Neural progenitor cell (in vitro differentiated cells): Measurements from ENCODE around the gene TBC1D1.

Experiments
- CTCF ChIP-seq: fragments of 200-600 bp; sonication (generic); IDR thresholded peaks from 2 replicates; pipeline ENCODE4 v1.5.1; 2017; ENCODE audit warnings: antibody characterized with exemption, mild to moderate bottlenecking
- EZH2 ChIP-seq: fragments of 200-600 bp; sonication (generic); IDR thresholded peaks from 2 replicates; pipeline ENCODE4 v1.6.1; 2017; ENCODE audit warnings: antibody characterized with exemption, mild to moderate bottlenecking, moderate library complexity
- EZH2phosphoT487 ChIP-seq: fragments of 200-600 bp; sonication (generic); IDR thresholded peaks from 2 replicates; pipeline ENCODE4 v1.6.1; 2017; ENCODE audit warnings: antibody characterized with exemption

DNA sequence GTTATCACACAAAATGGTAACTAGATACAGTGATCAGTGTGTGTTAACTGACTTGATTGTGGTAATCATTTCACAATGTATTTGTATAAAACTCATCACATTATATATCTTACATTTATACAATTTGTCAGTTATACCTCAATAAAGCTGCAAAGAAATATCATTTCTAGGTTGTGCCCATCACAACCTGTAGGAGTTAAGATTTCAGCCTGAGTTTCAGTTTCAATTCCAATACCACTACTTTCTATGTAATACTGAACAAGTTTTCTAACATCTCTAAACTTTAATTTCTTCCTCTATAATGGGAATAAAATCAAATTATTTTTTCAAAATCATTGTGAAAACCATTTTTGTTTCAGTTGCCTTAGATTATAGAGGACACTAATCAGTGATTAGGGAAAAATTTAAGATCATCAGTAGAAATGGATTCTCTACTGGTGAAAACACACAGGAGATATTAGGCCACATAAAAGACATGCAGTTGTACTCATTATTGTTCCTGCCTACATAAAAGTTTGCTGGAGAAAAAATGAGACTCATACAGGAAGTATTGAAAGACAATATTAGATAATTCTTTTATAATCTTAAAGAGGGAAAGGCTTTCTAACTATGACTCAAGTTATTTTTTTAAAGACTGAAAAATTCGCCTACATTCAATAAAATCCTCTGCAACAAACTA lies 18.4 kb upstream of the TBC1D1 start:
- TF ChIP-seq CTCF: no peak
- no peak for TF ChIP-seq EZH2
- TF ChIP-seq EZH2phosphoT487: no peak
